GM23248 (cell line): ENCODE data around the gene VTI1B.

ENCODE experiments used
- EZH2 ChIP-seq: fragments of 200-600 bp; sonication (generic); IDR thresholded peaks from 2 replicates; pipeline ENCODE4 v1.6.1; 2018; ENCODE audit warnings: antibody characterized with exemption, mild to moderate bottlenecking; ENCODE audit not compliant: insufficient read depth, poor library complexity, severe bottlenecking
- EZH2phosphoT487 ChIP-seq: fragments of 200-600 bp; sonication (generic); IDR thresholded peaks from 2 replicates; pipeline ENCODE4 v1.6.1; 2018; ENCODE audit warnings: antibody characterized with exemption, moderate library complexity, mild to moderate bottlenecking, low read depth; ENCODE audit not compliant: insufficient read depth

GRCh38 chr14:67652189-67652588 is 22.2 kb downstream of the VTI1B start:
- TF ChIP-seq EZH2phosphoT487: no peak
- no peak for TF ChIP-seq EZH2
